MCF 10A (cell line): Measurements from ENCODE around the gene CCDC90B. TPM values are rescaled to one million over a fixed set of nuclear protein-coding genes. Genes with fewer than 3 reads are reported as not detected.
"Not testable (repeated sequence)": the region's sequence is repeated elsewhere in the genome, so short reads cannot be mapped to it uniquely, and the experiment has no call there.

Experiments
- BruUV-seq: library from RNA; stranded (reverse); fragments of 400-500 nt; replicated peaks from 2 replicates; lab custom pipeline; 2021; lab: Mats Ljungman, UMichigan
- CTCF ChIA-PET: fragments of 300-600 bp; sonication (Branson Sonifier 250); formaldehyde crosslinking; extraction: SDS; loops from one replicate; lab custom pipeline; 2021; ENCODE audit warnings: antibody characterized with exemption, inconsistent platforms; lab: Yijun Ruan, JAX
- POLR2A ChIA-PET: fragments of 300-600, 350-650 bp; sonication (Branson Sonifier 250); formaldehyde crosslinking; extraction: SDS; loops from one replicate; lab custom pipeline; 2020; ENCODE audit warnings: antibody characterized with exemption, inconsistent platforms; lab: Yijun Ruan, JAX
- DNase-seq: peaks from one replicate; pipeline ENCODE4 v3.0.0-alpha.2; 2018; ENCODE audit not compliant: unreplicated experiment
- H3K27ac Mint-ChIP-seq: one replicate; pipeline ENCODE4 v1.8.0; 2022; ENCODE audit warnings: mild to moderate bottlenecking, low read depth, mixed read lengths; ENCODE audit not compliant: unreplicated experiment
- H3K27me3 Mint-ChIP-seq: one replicate; pipeline ENCODE4 v1.8.0; 2022; ENCODE audit warnings: mixed read lengths; ENCODE audit not compliant: insufficient read depth, unreplicated experiment
- H3K36me3 Mint-ChIP-seq: one replicate; pipeline ENCODE4 v1.8.0; 2022; ENCODE audit warnings: mild to moderate bottlenecking, moderate library complexity, mixed read lengths; ENCODE audit not compliant: insufficient read depth, unreplicated experiment
- H3K4me1 Mint-ChIP-seq: one replicate; pipeline ENCODE4 v1.8.0; 2022; ENCODE audit warnings: mixed read lengths; ENCODE audit not compliant: insufficient read depth, unreplicated experiment
- H3K4me3 Mint-ChIP-seq: one replicate; pipeline ENCODE4 v1.8.0; 2022; ENCODE audit warnings: mild to moderate bottlenecking, moderate library complexity, mixed read lengths; ENCODE audit not compliant: unreplicated experiment
- H3K9me3 Mint-ChIP-seq: one replicate; pipeline ENCODE4 v1.8.0; 2022; ENCODE audit warnings: mixed read lengths; ENCODE audit not compliant: unreplicated experiment
- CTCF ChIP-seq: fragments of 200-600 bp; IDR thresholded peaks from one replicate; pipeline ENCODE4 v1.8.0; 2022; ENCODE audit warnings: antibody characterized with exemption, mild to moderate bottlenecking; ENCODE audit not compliant: unreplicated experiment
- intact Hi-C: fragments of 100-400 bp; cut with micrococcal nuclease; formaldehyde crosslinking; loops from 2 replicates; pipeline ENCODE4 v1.14.1; 2022
- total RNA-seq: library from RNA; stranded (reverse); gene quantifications from 2 replicates; pipeline ENCODE4 v1.2.3, GENCODE V29; 2022

The CCDC90B gene
- total RNA-seq, 1 experiment from 2014 or later = 69.1 TPM

GRCh38 chr11:83275888-83276641 lies 10.1 kb downstream of the CCDC90B start:
- Mint-ChIP-seq H3K9me3 (no peaks in the 10 kb centered on the region), H3K4me1 (peaks cover 9% of the 10 kb centered on the region), H3K36me3 (peaks cover 83% of the 10 kb centered on the region), H3K4me3 (no peak overlapping the region), H3K27ac (peak overlapping the region; percentile 19), H3K27me3 (no peaks in the 10 kb centered on the region)
- POLR2A ChIA-PET = interaction anchor here (1.4 to 2.6 kb wide), 2 partner anchors 9 to 119 kb away, joined by 4 to 13 read pairs; partner anchors contain the start of genes CCDC90B and PCF11
- no peak for DNase-seq
- no peak for TF ChIP-seq CTCF
- intact Hi-C loops = no loop called here
- no TSS peak for BruUV-seq
- CTCF ChIA-PET = interaction anchor here (0.6 to 2.6 kb wide), 6 partner anchors 9 to 559 kb away, joined by 3 to 10 read pairs (median 4); no protein-coding TSS in a partner anchor

- BruUV-seq = no TSS peak
- POLR2A ChIA-PET = interaction anchor here (0.7 to 2.4 kb wide), 2 partner anchors 12 to 13 kb away, joined by 4 to 10 read pairs; partner anchors contain the start of gene CCDC90B
- peaks cover 77% of the 10 kb centered on the region for H3K36me3 Mint-ChIP-seq
- no peak overlapping the region for H3K4me3 Mint-ChIP-seq
- CTCF ChIA-PET = interaction anchor here (0.7 kb wide), 1 partner anchor 59 kb away, joined by 3 read pairs; no protein-coding TSS in a partner anchor
- intact Hi-C loops = no loop called here
- no peak overlapping the region for H3K27ac Mint-ChIP-seq
- no peaks in the 10 kb centered on the region for H3K9me3 Mint-ChIP-seq
- H3K27me3 Mint-ChIP-seq = no peaks in the 10 kb centered on the region
- no peak for DNase-seq
- TF ChIP-seq CTCF = no peak
- peaks cover 5% of the 10 kb centered on the region for H3K4me1 Mint-ChIP-seq
Observed at GRCh38 chr11:83272627-83273026, 13.5 kb downstream of the CCDC90B start.

- CTCF ChIA-PET, POLR2A ChIA-PET, H3K27ac Mint-ChIP-seq, intact Hi-C loops, DNase-seq, H3K4me3 Mint-ChIP-seq, BruUV-seq, H3K9me3 Mint-ChIP-seq, H3K4me1 Mint-ChIP-seq, H3K27me3 Mint-ChIP-seq: not testable (repeated sequence)
- H3K36me3 Mint-ChIP-seq = peaks cover 79% of the 10 kb centered on the region
Observed at GRCh38 chr11:83271734-83272133, 14.4 kb downstream of the CCDC90B start.

GRCh38 chr11:83269080-83269479 lies 17.1 kb downstream of the CCDC90B start:
- DNase-seq, H3K27me3 Mint-ChIP-seq, H3K4me3 Mint-ChIP-seq, POLR2A ChIA-PET, intact Hi-C loops, H3K27ac Mint-ChIP-seq, H3K9me3 Mint-ChIP-seq, H3K4me1 Mint-ChIP-seq, CTCF ChIA-PET, BruUV-seq: not testable (repeated sequence)
- peaks cover 82% of the 10 kb centered on the region for H3K36me3 Mint-ChIP-seq

- TF ChIP-seq CTCF = no peak
- no TSS peak for BruUV-seq
- no peak for DNase-seq
- POLR2A ChIA-PET = interaction anchor here (1.0 to 1.2 kb wide), 2 partner anchors 11 to 21 kb away, joined by 3 read pairs; partner anchors contain the start of gene CCDC90B
- Mint-ChIP-seq H3K36me3 (peaks cover 80% of the 10 kb centered on the region), H3K27me3 (no peaks in the 10 kb centered on the region), H3K27ac (no peak overlapping the region), H3K9me3 (no peaks in the 10 kb centered on the region), H3K4me3 (no peak overlapping the region), H3K4me1 (peaks cover 5% of the 10 kb centered on the region)
- CTCF ChIA-PET = interaction anchor here (0.7 to 2.7 kb wide), 3 partner anchors 11 to 1690 kb away, joined by 3 to 16 read pairs (median 3); no protein-coding TSS in a partner anchor
- intact Hi-C loops = no loop called here
Observed at GRCh38 chr11:83265331-83265730, 20.8 kb downstream of the CCDC90B start.
